H1 (cell line): ENCODE data around the gene MAP10. TPM values are rescaled to one million over a fixed set of nuclear protein-coding genes. Genes with fewer than 3 reads are reported as not detected.
"Not testable (repeated sequence)": the region's sequence is repeated elsewhere in the genome, so short reads cannot be mapped to it uniquely, and the experiment has no call there.

Experiments
- CTCF ChIA-PET: fragments of 300-600 bp; sonication (Branson Sonifier 250); formaldehyde crosslinking; loops from one replicate; lab custom pipeline; 2021; ENCODE audit not compliant: partially characterized antibody; lab: Charles Lee
- POLR2A ChIA-PET: fragments of 300-600 bp; sonication (Branson Sonifier 250); formaldehyde crosslinking; loops from one replicate; lab custom pipeline; 2021; ENCODE audit warnings: inconsistent platforms; ENCODE audit not compliant: partially characterized antibody; lab: Charles Lee
- DNase-seq, 2 experiments: peaks; one replicate each; pipeline versions ENCODE4 v3.0.0 to v3.0.0-alpha.2; 2010 to 2022; ENCODE audit warnings: low spot score in 2 of 2, low read depth in 1 of 2, mixed read lengths in 1 of 2
- FAIRE-seq: peaks from 2 replicates; lab custom pipeline; 2011; peaks lifted over from hg19 to GRCh38; lab: Jason Lieb, UNC
- H2AFZ ChIP-seq: 2 replicates; pipeline ENCODE4 v1.8.1; 2012; ENCODE audit warnings: low read length, inconsistent platforms
- H2AK5ac ChIP-seq: 2 replicates; pipeline ENCODE4 v1.6.1; 2013; ENCODE audit warnings: low read depth, low read length
- H2BK120ac ChIP-seq: replicated peaks from 2 replicates; pipeline ENCODE3; 2013; ENCODE audit warnings: low read depth, low read length, inconsistent platforms
- H2BK12ac ChIP-seq: 2 replicates; pipeline ENCODE4 v1.6.1; 2013; ENCODE audit warnings: low read depth, low read length
- H2BK15ac ChIP-seq: 2 replicates; pipeline ENCODE4 v1.6.1; 2013; ENCODE audit warnings: low read length
- H2BK20ac ChIP-seq: 2 replicates; pipeline ENCODE4 v1.6.1; 2013; ENCODE audit warnings: low read length
- H2BK5ac ChIP-seq: 2 replicates; pipeline ENCODE4 v1.6.1; 2013; ENCODE audit warnings: low read depth, low read length
- H3K14ac ChIP-seq: 2 replicates; pipeline ENCODE4 v1.6.1; 2013; ENCODE audit warnings: inconsistent platforms; ENCODE audit not compliant: insufficient read length
- H3K18ac ChIP-seq: 2 replicates; pipeline ENCODE4 v1.6.1; 2013; ENCODE audit warnings: low read length; ENCODE audit errors: extremely low read depth
- H3K23ac ChIP-seq: 2 replicates; pipeline ENCODE4 v1.6.1; 2013; ENCODE audit warnings: inconsistent platforms; ENCODE audit not compliant: insufficient read length
- H3K23me2 ChIP-seq: 2 replicates; pipeline ENCODE4 v1.6.1; 2013; ENCODE audit warnings: low read depth, low read length
- H3K27ac ChIP-seq: 2 replicates; pipeline ENCODE4 v1.6.1; 2011; ENCODE audit warnings: low read depth, low read length, inconsistent platforms
- H3K27me3 ChIP-seq, 4 experiments: replicated peaks in 1 of 4; 1 replicate in 1 of 4; 2 replicates in 3 of 4; pipeline versions ENCODE4 v1.6.1 to v1.8.1; 2011 to 2013; ENCODE audit warnings: low read length in 3 of 4, mild to moderate bottlenecking in 3 of 4, inconsistent platforms in 2 of 4, mixed read lengths in 2 of 4, moderate library complexity in 1 of 4; ENCODE audit not compliant: control insufficient read depth in 3 of 4, insufficient read depth in 3 of 4; ENCODE audit errors: extremely low read depth in 1 of 4
- H3K36me3 ChIP-seq, 4 experiments: 2 replicates each; pipeline versions ENCODE4 v1.6.1 to v1.8.1; 2011 to 2013; ENCODE audit warnings: mild to moderate bottlenecking in 4 of 4, low read length in 3 of 4, moderate library complexity in 2 of 4, control low read depth in 1 of 4, inconsistent platforms in 1 of 4; ENCODE audit not compliant: insufficient read depth in 4 of 4, control insufficient read depth in 2 of 4
- H3K4ac ChIP-seq: replicated peaks from 2 replicates; pipeline ENCODE3; 2013; ENCODE audit warnings: low read length, low read depth, mixed read lengths, inconsistent platforms; ENCODE audit not compliant: insufficient read length
- H3K4me1 ChIP-seq, 4 experiments: replicated peaks in 1 of 4; 1 replicate in 1 of 4; 2 replicates in 3 of 4; pipeline versions ENCODE4 v1.6.1 to v1.8.1; 2011 to 2013; ENCODE audit warnings: low read length in 3 of 4, inconsistent platforms in 2 of 4, mixed read lengths in 1 of 4; ENCODE audit not compliant: insufficient read depth in 4 of 4, control insufficient read depth in 3 of 4
- H3K4me2 ChIP-seq, 2 experiments: 2 replicates each; pipeline versions ENCODE4 v1.6.1 to v1.8.1; 2011 to 2013; ENCODE audit warnings: low read depth in 2 of 2, low read length in 2 of 2, control low read depth in 1 of 2, inconsistent platforms in 1 of 2, mild to moderate bottlenecking in 1 of 2; ENCODE audit not compliant: insufficient read depth in 1 of 2
- H3K4me3 ChIP-seq, 4 experiments: fragments of 200-600, 300-600 bp in 1 of 4; sonication (generic), shearing (Covaris generic), sonication (Bioruptor Twin) in 1 of 4; 2 replicates each; pipeline versions ENCODE4 v1.5.1 to v1.8.1; 2011 to 2016; ENCODE audit warnings: low read length in 4 of 4, low read depth in 3 of 4, control low read depth in 2 of 4, inconsistent platforms in 2 of 4, mild to moderate bottlenecking in 2 of 4, mixed read lengths in 1 of 4, moderate library complexity in 1 of 4; ENCODE audit not compliant: insufficient read depth in 2 of 4; ENCODE audit errors: extremely low read depth in 1 of 4
- H3K56ac ChIP-seq: replicated peaks from 2 replicates; pipeline ENCODE3; 2013; ENCODE audit warnings: low read depth, mild to moderate bottlenecking, mixed read lengths, low read length, inconsistent platforms; ENCODE audit not compliant: insufficient read length
- H3K79me1 ChIP-seq: 2 replicates; pipeline ENCODE4 v1.6.1; 2013; ENCODE audit warnings: low read depth, low read length, control low read depth
- H3K79me2 ChIP-seq, 2 experiments: 2 replicates each; pipeline versions ENCODE4 v1.6.1 to v1.8.1; 2012 to 2013; ENCODE audit warnings: low read length in 2 of 2, mild to moderate bottlenecking in 2 of 2, inconsistent platforms in 1 of 2; ENCODE audit not compliant: insufficient read depth in 2 of 2, control insufficient read depth in 1 of 2
- H3K9ac ChIP-seq, 4 experiments: replicated peaks in 1 of 4; 1 replicate in 1 of 4; 2 replicates in 3 of 4; pipeline versions ENCODE4 v1.6.1 to v1.8.1; 2011 to 2013; ENCODE audit warnings: low read depth in 3 of 4, low read length in 3 of 4, control low read depth in 2 of 4, mild to moderate bottlenecking in 2 of 4, moderate library complexity in 2 of 4, inconsistent platforms in 1 of 4; ENCODE audit errors: extremely low read depth in 1 of 4
- H3K9me3 ChIP-seq, 2 experiments: 2 replicates each; pipeline versions ENCODE4 v1.6.1 to v1.8.1; 2012 to 2013; ENCODE audit warnings: mild to moderate bottlenecking in 2 of 2, moderate library complexity in 2 of 2, control low read depth in 1 of 2, inconsistent platforms in 1 of 2, low read depth in 1 of 2, low read length in 1 of 2, mixed read lengths in 1 of 2; ENCODE audit not compliant: insufficient read depth in 2 of 2
- H4K20me1 ChIP-seq, 2 experiments: replicated peaks in 1 of 2; 2 replicates each; pipeline versions ENCODE3 to v1.8.1; 2011 to 2013; ENCODE audit warnings: inconsistent platforms in 2 of 2, low read length in 2 of 2, mild to moderate bottlenecking in 1 of 2; ENCODE audit not compliant: insufficient read depth in 2 of 2, control insufficient read depth in 1 of 2
- H4K5ac ChIP-seq: 2 replicates; pipeline ENCODE4 v1.6.1; 2013; ENCODE audit warnings: low read length, low read depth, mixed read lengths, inconsistent platforms; ENCODE audit not compliant: insufficient read length
- H4K8ac ChIP-seq: 2 replicates; pipeline ENCODE4 v1.8.0; 2013; ENCODE audit warnings: mild to moderate bottlenecking, moderate library complexity, low read length, inconsistent platforms; ENCODE audit not compliant: insufficient read depth; ENCODE audit errors: extremely low read depth
- H4K91ac ChIP-seq: replicated peaks from 2 replicates; pipeline ENCODE3; 2013; ENCODE audit warnings: low read length, mixed read lengths, inconsistent platforms; ENCODE audit not compliant: insufficient read length
- ATF2 ChIP-seq: IDR thresholded peaks from 2 replicates; pipeline ENCODE4 v1.6.1; 2012; ENCODE audit warnings: low read length, inconsistent platforms
- PHF8 ChIP-seq: fragments of 200-600 bp; sonication (generic); conservative IDR thresholded peaks from 2 replicates; pipeline ENCODE4 v1.7.1; 2012; ENCODE audit warnings: low read depth, mild to moderate bottlenecking, inconsistent platforms, low read length, moderate library complexity
- SP1 ChIP-seq: IDR thresholded peaks from 2 replicates; pipeline ENCODE4 v1.6.1; 2011; ENCODE audit warnings: low read depth, low read length
- TEAD4 ChIP-seq: IDR thresholded peaks from 2 replicates; pipeline ENCODE4 v1.6.1; 2012; ENCODE audit warnings: low read depth, low read length, inconsistent platforms, mixed read lengths
- WGBS, 2 experiments: shearing (Covaris generic) in 1 of 2; methylation state at CpG; one replicate each; pipeline versions ENCODE4 v1.1.6 to v1.1.7; 2013 to 2015; ENCODE audit warnings: low lambda C conversion rate in 2 of 2, mixed read lengths in 2 of 2, inconsistent platforms in 1 of 2, low coverage in 1 of 2, missing lambda C conversion rate in 1 of 2; ENCODE audit not compliant: insufficient replicate concordance in 2 of 2, insufficient coverage in 1 of 2, insufficient read length in 1 of 2; ENCODE audit errors: extremely low coverage in 1 of 2, missing lambda C conversion rate in 1 of 2; 5-methylcytosine and 5-hydroxymethylcytosine counted together
- polyA plus RNA-seq, 7 experiments: library from polyadenylated mRNA; depleted of rRNA in 3 of 7; stranded (reverse) in 5 of 7; unstranded in 2 of 7; fragments of >200 nt in 5 of 7; fragments of 200-250 nt in 2 of 7; gene quantifications; 1 replicate in 5 of 7; 2 replicates in 1 of 7; 4 replicates in 1 of 7; pipeline versions ENCODE4 v1.2.1 to v1.2.3, GENCODE V29; 2011 to 2013; ENCODE audit warnings: missing spikeins in 2 of 7, mixed read lengths in 2 of 7
- total RNA-seq: library from RNA; stranded (reverse); fragmentation: NEBNext Ultra II Directional; extraction: Animal tissue kit (Norgen Biotek cat#: 25700); gene quantifications from 2 replicates; pipeline ENCODE4 v1.2.1, GENCODE V29; 2021

The MAP10 gene
- total and polyA plus RNA-seq, 2 of the 8 experiments (the other 6 are each of a cell fraction or from before 2014, with no cell fraction given), result 1.5 to 3.5 TPM

DNA sequence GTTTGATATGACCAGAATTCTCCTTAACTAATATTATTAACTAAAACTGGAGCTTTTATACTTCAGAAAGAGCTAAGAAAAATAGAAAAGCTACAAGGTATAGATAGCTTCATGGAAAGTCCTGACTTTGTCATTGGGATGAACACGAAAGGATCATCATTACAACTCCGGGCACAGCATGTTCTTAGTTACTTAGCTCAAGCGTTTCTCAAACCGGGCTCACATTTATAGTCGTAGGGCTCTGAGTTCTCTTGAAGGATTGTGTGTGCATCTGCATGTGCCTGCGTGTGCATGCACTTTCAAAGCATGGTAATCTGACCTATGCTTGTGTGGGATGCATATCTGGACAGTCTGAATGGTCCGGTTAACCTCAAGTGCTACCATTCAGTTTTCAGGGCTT lies 20.4 kb upstream of the MAP10 start (continued):
- no peak for TF ChIP-seq SP1
- TF ChIP-seq ATF2, result no peak
- TF ChIP-seq TEAD4, result no peak
- TF ChIP-seq PHF8, result no peak

- H4K8ac ChIP-seq, H3K9me3 ChIP-seq, H3K14ac ChIP-seq, H3K23me2 ChIP-seq, H3K56ac ChIP-seq, H3K36me3 ChIP-seq, H3K4me2 ChIP-seq, DNase-seq, H2AFZ ChIP-seq, H2BK20ac ChIP-seq, H3K9ac ChIP-seq, H2BK15ac ChIP-seq, H3K23ac ChIP-seq, FAIRE-seq, H2BK12ac ChIP-seq, H3K4me1 ChIP-seq, H3K79me1 ChIP-seq, H3K18ac ChIP-seq, H4K20me1 ChIP-seq, H2AK5ac ChIP-seq, H3K79me2 ChIP-seq, H3K4me3 ChIP-seq, H2BK120ac ChIP-seq, POLR2A ChIA-PET, H4K5ac ChIP-seq, H3K27me3 ChIP-seq, H3K27ac ChIP-seq, H2BK5ac ChIP-seq, H3K4ac ChIP-seq, H4K91ac ChIP-seq: not testable (repeated sequence)
- no CpG with 5 or more reads among the region's 1 CpG for WGBS, 2 experiments
- CTCF ChIA-PET, result interaction anchor here (0.7 kb wide), 1 partner anchor 60 kb away, joined by 4 read pairs; no protein-coding TSS in a partner anchor
These were observed 19.6 kb upstream of the MAP10 start for GRCh38 chr1:232785630-232786029.
